ENCODE data around the gene HBG1. TPM values are rescaled to one million over a fixed set of nuclear protein-coding genes. Genes with fewer than 3 reads are reported as not detected.

The HBG1 gene
- total RNA-seq, 1 donor from 2014 or later, result not detected

DNA sequence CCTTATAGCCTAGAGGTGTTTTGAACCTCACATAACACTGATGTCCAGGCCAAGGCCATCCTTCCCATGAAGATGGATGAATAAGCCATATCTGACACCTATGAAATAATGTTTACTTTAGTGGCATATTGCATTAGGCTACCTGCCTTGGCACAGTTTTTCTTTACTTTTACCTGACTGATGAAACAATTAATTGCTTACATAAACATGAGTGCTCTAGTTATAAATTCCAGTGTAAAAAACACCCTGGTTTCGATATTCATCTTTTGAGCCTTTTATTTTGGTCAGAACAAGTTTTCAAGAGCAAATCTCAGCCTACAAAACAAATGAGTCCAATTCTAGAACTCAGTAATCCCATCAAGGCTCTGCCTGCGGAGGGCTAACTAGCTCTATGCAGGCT, 27.0 kb upstream of the HBG1 start:
- DNase-seq, result no peak
- POLR2A ChIA-PET, result no interaction called here
- H3K9me3 Mint-ChIP-seq, result no peaks in the 10 kb centered on the region
- TF ChIP-seq CTCF (IDR thresholded peaks at IDR 0.05), result no peak
- intact Hi-C loops (cut with micrococcal nuclease), result no loop called here
- H3K27ac Mint-ChIP-seq, result no peak overlapping the region
- CTCF ChIA-PET, result no interaction called here
- no peaks in the 10 kb centered on the region for H3K27me3 Mint-ChIP-seq
- H3K4me1 Mint-ChIP-seq, result no peaks in the 10 kb centered on the region
- H3K36me3 Mint-ChIP-seq (ENCODE audit: low read depth), result no peaks in the 10 kb centered on the region
- ATAC-seq (ENCODE audit: low read depth), result no peak
- H3K4me3 Mint-ChIP-seq, result no peak overlapping the region

- intact Hi-C loops (cut with micrococcal nuclease), result no loop called here
- ATAC-seq (ENCODE audit: low read depth) (no peak), DNase-seq (no peak)
- H3K27me3 Mint-ChIP-seq, result no peaks in the 10 kb centered on the region
- no peak overlapping the region for H3K4me3 Mint-ChIP-seq
- no peaks in the 10 kb centered on the region for H3K36me3 Mint-ChIP-seq (ENCODE audit: low read depth)
- no peak overlapping the region for H3K27ac Mint-ChIP-seq
- POLR2A ChIA-PET, result no interaction called here
- no peak for TF ChIP-seq CTCF (IDR thresholded peaks at IDR 0.05)
- H3K9me3 Mint-ChIP-seq, result no peaks in the 10 kb centered on the region
- CTCF ChIA-PET, result no interaction called here
- no peaks in the 10 kb centered on the region for H3K4me1 Mint-ChIP-seq
Measured at GRCh38 chr11:5275369-5276110, 25.9 kb upstream of the HBG1 start.

DNA sequence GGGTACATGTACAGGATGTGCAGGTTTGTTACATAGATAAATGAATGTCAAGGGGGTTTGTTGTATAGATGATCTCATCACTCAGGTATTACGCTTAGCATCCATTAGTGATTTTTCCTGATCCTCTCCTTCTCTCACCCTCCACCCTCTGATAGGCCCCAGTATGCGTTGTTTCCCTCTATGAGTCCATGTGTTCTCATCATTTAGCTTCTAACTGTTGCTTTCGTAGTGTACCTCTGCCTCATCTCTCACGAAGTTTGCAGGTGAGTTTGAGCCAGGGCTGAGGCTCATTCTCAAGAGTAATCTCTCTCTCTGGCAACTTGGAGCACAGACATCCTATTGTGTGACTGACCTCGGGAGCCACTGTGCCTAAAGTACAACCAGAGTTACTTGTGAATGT, 24.7 kb upstream of the HBG1 start:
- no peaks in the 10 kb centered on the region for H3K36me3 Mint-ChIP-seq (ENCODE audit: low read depth)
- no peaks in the 10 kb centered on the region for H3K9me3 Mint-ChIP-seq
- ATAC-seq (ENCODE audit: low read depth) (no peak), DNase-seq (no peak)
- no peaks in the 10 kb centered on the region for H3K4me1 Mint-ChIP-seq
- ChIA-PET CTCF (no interaction called here), POLR2A (no interaction called here)
- H3K27ac Mint-ChIP-seq, result no peak overlapping the region
- intact Hi-C loops (cut with micrococcal nuclease), result no loop called here
- no peaks in the 10 kb centered on the region for H3K27me3 Mint-ChIP-seq
- no peak for TF ChIP-seq CTCF (IDR thresholded peaks at IDR 0.05)
- no peak overlapping the region for H3K4me3 Mint-ChIP-seq

DNA sequence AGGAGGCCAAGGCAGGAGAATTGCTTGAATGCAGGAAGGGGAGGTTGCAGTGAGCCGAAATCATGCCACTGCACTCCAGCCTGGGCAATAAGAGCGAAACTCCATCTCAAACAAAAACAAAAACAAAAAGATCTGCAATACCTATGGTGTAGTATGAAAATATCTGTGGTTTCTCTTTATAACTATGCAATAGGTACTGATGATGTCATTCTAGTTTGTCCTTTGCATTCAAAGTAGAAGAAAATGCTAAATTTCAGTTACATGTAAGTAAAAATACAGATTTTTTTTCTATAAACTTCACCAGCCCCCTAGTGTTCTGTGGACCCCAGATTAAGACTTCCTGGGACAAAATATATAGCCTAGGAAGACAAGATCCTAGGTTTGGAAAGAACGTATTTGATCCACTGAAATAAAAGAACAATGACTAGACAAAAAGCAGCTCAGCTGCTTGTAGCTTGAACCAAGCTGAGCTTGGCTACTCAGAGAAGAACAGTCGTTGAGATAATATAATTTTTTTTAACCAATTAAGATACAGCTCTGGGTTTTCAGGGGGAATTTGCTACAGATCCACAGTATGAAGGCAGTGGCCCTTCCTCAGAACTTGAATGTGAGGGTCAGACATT, 22.8 kb upstream of the HBG1 start:
- POLR2A ChIA-PET, result no interaction called here
- no peaks in the 10 kb centered on the region for H3K4me1 Mint-ChIP-seq
- CTCF ChIA-PET, result no interaction called here
- no peaks in the 10 kb centered on the region for H3K36me3 Mint-ChIP-seq (ENCODE audit: low read depth)
- H3K27ac Mint-ChIP-seq, result no peak overlapping the region
- H3K4me3 Mint-ChIP-seq, result no peak overlapping the region
- H3K27me3 Mint-ChIP-seq, result no peaks in the 10 kb centered on the region
- ATAC-seq (ENCODE audit: low read depth) (no peak), DNase-seq (no peak)
- no peak for TF ChIP-seq CTCF (IDR thresholded peaks at IDR 0.05)
- intact Hi-C loops (cut with micrococcal nuclease), result no loop called here
- no peaks in the 10 kb centered on the region for H3K9me3 Mint-ChIP-seq

- CTCF ChIA-PET, result no interaction called here
- Mint-ChIP-seq H3K4me3 (no peak within 1 kb of the TSS), H3K9me3 (no peaks in the 10 kb centered on the region), H3K36me3 (ENCODE audit: low read depth) (no peaks in the 10 kb centered on the region), H3K4me1 (no peaks in the 10 kb centered on the region), H3K27ac (no peak within 1 kb of the TSS), H3K27me3 (no peaks in the 10 kb centered on the region)
- TF ChIP-seq CTCF (IDR thresholded peaks at IDR 0.05), result no peak
- POLR2A ChIA-PET, result no interaction called here
- no peak for ATAC-seq (ENCODE audit: low read depth)
- DNase-seq, result no peak
- intact Hi-C loops (cut with micrococcal nuclease), result no loop called here
Measured at GRCh38 chr11:5269715-5270147, 20.1 kb upstream of the HBG1 start, which contains the start of gene HBE1. TSS of gene HBE1 (minus strand) at chr11:5269945. CDS start at chr11:5269890, 55 bp downstream.
